HCT116 (cell line): ENCODE results near the gene SNX20. TPM values are rescaled to one million over a fixed set of nuclear protein-coding genes. Genes with fewer than 3 reads are reported as not detected.

Experiments
- ATAC-seq: fragments of 200-7000 bp; cut with Tn5 transposase; 2 replicates; pipeline ENCODE4 v1.9.1; 2020; ENCODE audit warnings: mild to moderate bottlenecking, moderate library complexity
- BruUV-seq: library from RNA; stranded (reverse); fragments of 400-500 nt; replicated peaks from 2 replicates; lab custom pipeline; 2021; lab: Mats Ljungman, UMichigan
- CTCF ChIA-PET: fragments of 300-600 bp; sonication (Branson Sonifier 250); formaldehyde crosslinking; loops from one replicate; lab custom pipeline; 2021; ENCODE audit warnings: antibody characterized with exemption; lab: Charles Lee
- POLR2A ChIA-PET: fragments of 300-600, 350-600 bp; sonication (Branson Sonifier 250); formaldehyde crosslinking; loops from one replicate; lab custom pipeline; 2021; ENCODE audit warnings: antibody characterized with exemption; lab: Charles Lee
- RAD21 ChIA-PET, 2 experiments: fragments of 300-600 bp; sonication (Branson Sonifier 250); formaldehyde crosslinking; loops; one replicate each; lab custom pipeline; 2023; ENCODE audit warnings: low total read pairs in 2 of 2; ENCODE audit not compliant: uncharacterized antibody in 2 of 2, unreplicated experiment in 2 of 2, low non-redundant PET in 1 of 2; lab: Charles Lee
- DNase-seq: peaks from one replicate; pipeline ENCODE4 v3.0.0-alpha.2; 2010; ENCODE audit warnings: low read depth, low spot score
- H2AFZ ChIP-seq: fragments of 200-600 bp; shearing (Covaris generic), sonication (generic); 2 replicates; pipeline ENCODE4 v1.6.1; 2017; ENCODE audit warnings: low read depth, mixed run types, mixed read lengths, antibody characterized with exemption, low read length; ENCODE audit not compliant: poor library complexity, severe bottlenecking
- H3K27ac ChIP-seq: 2 replicates; pipeline ENCODE4 v1.5.1; 2012; ENCODE audit warnings: low read depth, low read length
- H3K27me3 ChIP-seq: fragments of 200-600 bp; sonication (generic); 2 replicates; pipeline ENCODE4 v1.6.1; 2016; ENCODE audit warnings: mixed run types, low read length, mixed read lengths; ENCODE audit not compliant: insufficient read depth
- H3K36me3 ChIP-seq, 2 experiments: fragments of 200-500 bp in 1 of 2; fragments of 200-600 bp in 1 of 2; sonication (Bioruptor generic) in 1 of 2; sonication (generic) in 1 of 2; 2 replicates each; pipeline versions ENCODE4 v1.5.1 to v1.6.1; 2014 to 2016; ENCODE audit warnings: low read length in 2 of 2, inconsistent platforms in 1 of 2, mixed read lengths in 1 of 2, mixed run types in 1 of 2; ENCODE audit not compliant: insufficient read depth in 2 of 2, control insufficient read depth in 1 of 2
- H3K4me1 ChIP-seq, 2 experiments: fragments of 200-600 bp in 1 of 2; sonication (generic) in 1 of 2; 2 replicates each; pipeline versions ENCODE4 v1.5.1 to v1.6.1; 2012 to 2017; ENCODE audit warnings: low read length in 2 of 2, inconsistent platforms in 1 of 2, mild to moderate bottlenecking in 1 of 2, mixed read lengths in 1 of 2, mixed run types in 1 of 2, moderate library complexity in 1 of 2; ENCODE audit not compliant: insufficient read depth in 2 of 2, control insufficient read depth in 1 of 2
- H3K4me2 ChIP-seq: fragments of 200-600 bp; sonication (generic); 2 replicates; pipeline ENCODE4 v1.6.1; 2017; ENCODE audit warnings: mixed run types, low read length, mixed read lengths
- H3K4me3 ChIP-seq, 2 experiments: fragments of 200-600 bp in 1 of 2; sonication (generic) in 1 of 2; replicated peaks in 1 of 2; 2 replicates each; pipeline ENCODE4 v1.5.1; 2011 to 2016; ENCODE audit warnings: low read length in 2 of 2, control low read depth in 1 of 2, low read depth in 1 of 2, mild to moderate bottlenecking in 1 of 2, mixed read lengths in 1 of 2, mixed run types in 1 of 2
- H3K79me2 ChIP-seq: fragments of 200-600 bp; sonication (generic); 2 replicates; pipeline ENCODE4 v1.6.1; 2017; ENCODE audit warnings: mild to moderate bottlenecking, mixed run types, low read length, moderate library complexity, mixed read lengths; ENCODE audit not compliant: insufficient read depth
- H3K9ac ChIP-seq: fragments of 200-600 bp; sonication (generic); 2 replicates; pipeline ENCODE4 v1.6.1; 2016; ENCODE audit warnings: low read length, mixed read lengths
- H3K9me2 ChIP-seq: fragments of 200-600 bp; sonication (generic), shearing (Covaris generic); 2 replicates; pipeline ENCODE4 v1.6.1; 2017; ENCODE audit warnings: mixed run types, mild to moderate bottlenecking, moderate library complexity; ENCODE audit not compliant: insufficient read depth
- H3K9me3 ChIP-seq, 2 experiments: fragments of 200-500 bp in 1 of 2; fragments of 200-600 bp in 1 of 2; sonication (Bioruptor generic) in 1 of 2; sonication (generic) in 1 of 2; 2 replicates each; pipeline ENCODE4 v1.6.1; 2014 to 2017; ENCODE audit warnings: low read length in 2 of 2, mixed read lengths in 2 of 2, inconsistent platforms in 1 of 2, low read depth in 1 of 2, mild to moderate bottlenecking in 1 of 2, mixed run types in 1 of 2, moderate library complexity in 1 of 2; ENCODE audit not compliant: control insufficient read depth in 1 of 2, insufficient read depth in 1 of 2
- H4K20me1 ChIP-seq: fragments of 200-600 bp; sonication (generic), shearing (Covaris generic); 2 replicates; pipeline ENCODE4 v1.6.1; 2017; ENCODE audit warnings: mixed run types, mild to moderate bottlenecking, moderate library complexity; ENCODE audit not compliant: insufficient read depth
- CEBPB ChIP-seq: IDR thresholded peaks from 2 replicates; pipeline ENCODE4 v1.6.1; 2012; ENCODE audit warnings: low read depth
- EGR1 ChIP-seq: IDR thresholded peaks from 2 replicates; pipeline ENCODE4 v1.6.1; 2012; ENCODE audit warnings: low read depth
- FOSL1 ChIP-seq: IDR thresholded peaks from 2 replicates; pipeline ENCODE4 v1.6.1; 2012; ENCODE audit warnings: low read depth
- POLR2A ChIP-seq: IDR thresholded peaks from 2 replicates; pipeline ENCODE4 v1.7.0; 2011; ENCODE audit warnings: borderline replicate concordance; ENCODE audit not compliant: insufficient read depth, insufficient read length; ENCODE audit errors: extremely low read depth
- REST ChIP-seq: IDR thresholded peaks from 2 replicates; pipeline ENCODE4 v1.6.1; 2012; ENCODE audit warnings: low read depth
- SIN3A ChIP-seq: IDR thresholded peaks from 2 replicates; pipeline ENCODE4 v1.6.1; 2012; ENCODE audit warnings: low read depth
- TCF7L2 ChIP-seq: IDR thresholded peaks from 2 replicates; pipeline ENCODE4 v1.7.0; 2011; ENCODE audit warnings: borderline replicate concordance, inconsistent platforms; ENCODE audit not compliant: insufficient read depth, insufficient read length; ENCODE audit errors: extremely low read depth
- intact Hi-C: fragments of 100-400 bp; cut with micrococcal nuclease; formaldehyde crosslinking; loops from 2 replicates; pipeline ENCODE4 v1.10.0; 2022
- total RNA-seq: library from RNA; stranded (reverse); gene quantifications from one replicate; pipeline ENCODE4 v1.2.1, GENCODE V29; 2021; ENCODE audit not compliant: unreplicated experiment
- TF ChIP-seq, protein P1 (sequence below): IDR thresholded peaks from 2 replicates; pipeline ENCODE4 v1.6.1; 2011; ENCODE audit warnings: mild to moderate bottlenecking, low read length, moderate library complexity; ENCODE audit not compliant: insufficient replicate concordance; ENCODE audit errors: extremely low read depth
- TF ChIP-seq, protein P2 (sequence below): IDR thresholded peaks from 2 replicates; pipeline ENCODE4 v1.6.1; 2012

The SNX20 gene
- total RNA-seq, 1 experiment from 2014 or later = 0.07 TPM

DNA sequence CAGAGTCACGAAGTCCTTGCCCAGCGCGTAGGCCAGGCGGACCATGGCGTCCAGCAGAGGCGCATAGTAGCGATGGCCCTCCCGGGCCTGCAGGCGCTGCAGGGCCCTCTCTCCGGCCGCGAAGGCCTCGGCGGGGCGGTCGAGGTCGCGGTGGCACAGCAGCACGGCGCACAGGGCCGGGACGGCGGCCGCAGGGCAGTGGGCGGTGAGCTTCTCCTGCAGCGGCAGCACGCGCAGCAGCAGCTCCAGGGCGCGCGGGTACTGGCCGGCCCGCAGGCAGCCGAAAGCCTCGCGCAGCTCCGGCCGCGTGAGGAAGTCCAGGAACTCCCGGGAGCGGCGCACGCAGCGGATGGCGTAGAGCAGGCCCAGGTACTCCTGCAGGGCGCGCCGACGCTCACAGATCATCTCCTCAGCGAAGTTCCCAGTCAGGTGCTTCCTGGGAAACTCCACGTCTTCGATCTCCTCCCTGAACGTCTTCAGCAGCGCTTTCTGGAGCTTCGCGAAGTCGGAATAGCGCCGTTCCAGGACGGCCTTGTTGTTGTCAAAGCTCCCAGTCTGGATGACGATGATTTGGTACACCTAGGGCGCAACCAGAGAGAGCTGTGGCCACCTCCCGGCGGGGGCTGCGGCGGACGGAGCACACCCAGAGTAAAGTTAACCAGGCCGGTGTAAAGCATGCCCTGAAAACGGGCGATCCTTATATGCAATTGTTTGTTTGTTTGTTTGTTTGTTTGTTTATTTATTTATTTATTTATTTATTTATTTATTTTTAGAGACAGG lies 7.4 kb downstream of the SNX20 start:
- RAD21 ChIA-PET = interaction anchor here in 1 of 2 experiments (2.9 kb wide), 1 partner anchor 133 kb away, joined by 12 read pairs; no protein-coding TSS in a partner anchor
- no peaks in the 10 kb centered on the region for H4K20me1 ChIP-seq
- POLR2A ChIA-PET = no interaction called here
- no peak for DNase-seq
- BruUV-seq = no TSS peak
- H3K79me2 ChIP-seq = no peaks in the 10 kb centered on the region
- H3K4me2 ChIP-seq = no peak overlapping the region
- no peak overlapping the region for H3K4me3 ChIP-seq
- ATAC-seq = no peak
- no peak overlapping the region for H3K27ac ChIP-seq
- peaks cover 10 to 23% of the 10 kb centered on the region in 2 experiments; a peak in 3 of 4 replicates for H3K9me3 ChIP-seq
- no peak overlapping the region for H2AFZ ChIP-seq
- intact Hi-C loops = loop anchor here (10.0 kb wide), 2 partner anchors 539 to 1311 kb away; no protein-coding TSS in a partner anchor
- no peak overlapping the region for H3K9ac ChIP-seq
- H3K27me3 ChIP-seq = no peaks in the 10 kb centered on the region
- H3K36me3 ChIP-seq = no peaks in the 10 kb centered on the region
- CTCF ChIA-PET = interaction anchor here (3.8 kb wide), 1 partner anchor 133 kb away, joined by 36 read pairs; no protein-coding TSS in a partner anchor
- no peaks in the 10 kb centered on the region for H3K9me2 ChIP-seq
- TF ChIP-seq EGR1 = no peak
- no peak for TF ChIP-seq CEBPB
- TF ChIP-seq POLR2A = no peak
- TF ChIP-seq SIN3A = no peak
- no peak for TF ChIP-seq REST
- no peak for TF ChIP-seq FOSL1
- TF ChIP-seq TCF7L2 = no peak
- TF ChIP-seq, protein P1, sequence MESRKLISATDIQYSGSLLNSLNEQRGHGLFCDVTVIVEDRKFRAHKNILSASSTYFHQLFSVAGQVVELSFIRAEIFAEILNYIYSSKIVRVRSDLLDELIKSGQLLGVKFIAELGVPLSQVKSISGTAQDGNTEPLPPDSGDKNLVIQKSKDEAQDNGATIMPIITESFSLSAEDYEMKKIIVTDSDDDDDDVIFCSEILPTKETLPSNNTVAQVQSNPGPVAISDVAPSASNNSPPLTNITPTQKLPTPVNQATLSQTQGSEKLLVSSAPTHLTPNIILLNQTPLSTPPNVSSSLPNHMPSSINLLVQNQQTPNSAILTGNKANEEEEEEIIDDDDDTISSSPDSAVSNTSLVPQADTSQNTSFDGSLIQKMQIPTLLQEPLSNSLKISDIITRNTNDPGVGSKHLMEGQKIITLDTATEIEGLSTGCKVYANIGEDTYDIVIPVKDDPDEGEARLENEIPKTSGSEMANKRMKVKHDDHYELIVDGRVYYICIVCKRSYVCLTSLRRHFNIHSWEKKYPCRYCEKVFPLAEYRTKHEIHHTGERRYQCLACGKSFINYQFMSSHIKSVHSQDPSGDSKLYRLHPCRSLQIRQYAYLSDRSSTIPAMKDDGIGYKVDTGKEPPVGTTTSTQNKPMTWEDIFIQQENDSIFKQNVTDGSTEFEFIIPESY = no peak
- TF ChIP-seq, protein P2, sequence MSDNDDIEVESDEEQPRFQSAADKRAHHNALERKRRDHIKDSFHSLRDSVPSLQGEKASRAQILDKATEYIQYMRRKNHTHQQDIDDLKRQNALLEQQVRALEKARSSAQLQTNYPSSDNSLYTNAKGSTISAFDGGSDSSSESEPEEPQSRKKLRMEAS = no peak
- H3K4me1 ChIP-seq = no peaks in the 10 kb centered on the region
